BJ (cell line): Measurements from ENCODE around the gene S100A8. TPM values are rescaled to one million over a fixed set of nuclear protein-coding genes. Genes with fewer than 3 reads are reported as not detected.

Source experiments
- CTCF ChIA-PET: fragments of 350-600 bp; formaldehyde crosslinking; extraction: SDS; loops from one replicate; lab custom pipeline; 2021; ENCODE audit warnings: antibody characterized with exemption, inconsistent platforms; lab: Yijun Ruan, JAX
- POLR2A ChIA-PET: fragments of 300-600 bp; sonication (Branson Sonifier 250); formaldehyde crosslinking; extraction: SDS; loops from one replicate; lab custom pipeline; 2021; ENCODE audit warnings: antibody characterized with exemption; lab: Charles Lee
- DNase-seq: peaks from one replicate; pipeline ENCODE4 v3.0.0-alpha.2; 2011; ENCODE audit warnings: low read depth
- H3K27me3 ChIP-seq: 2 replicates; pipeline ENCODE4 v1.6.0; 2011; ENCODE audit warnings: low read length; ENCODE audit not compliant: control insufficient read depth, insufficient read depth
- H3K36me3 ChIP-seq: 2 replicates; pipeline ENCODE4 v1.5.1; 2011; ENCODE audit warnings: low read length; ENCODE audit not compliant: control insufficient read depth, insufficient read depth
- H3K4me3 ChIP-seq: 2 replicates; pipeline ENCODE4 v1.5.1; 2011; ENCODE audit warnings: low read depth, mild to moderate bottlenecking, control low read depth, low read length
- CTCF ChIP-seq: IDR thresholded peaks from 2 replicates; pipeline ENCODE4 v1.5.1; 2011; ENCODE audit warnings: low read depth, mild to moderate bottlenecking, control low read depth, inconsistent platforms, low read length, moderate library complexity; ENCODE audit not compliant: insufficient read depth
- polyA plus RNA-seq: library from polyadenylated mRNA; depleted of rRNA; stranded (reverse); fragments of >200 nt; gene quantifications from 2 replicates; pipeline ENCODE4 v1.2.3, GENCODE V29; 2011

Gene S100A8
- polyA plus RNA-seq, 1 experiment, result not detected

- ChIA-PET CTCF (interaction anchor here (1.1 to 17.9 kb wide), 2 partner anchors 9 to 134 kb away, joined by 8 to 404 read pairs; no protein-coding TSS in a partner anchor), POLR2A (no interaction called here)
- DNase-seq, result no peak
- Histone ChIP-seq H3K27me3 (peaks cover 4% of the 10 kb centered on the region), H3K4me3 (no peak overlapping the region), H3K36me3 (no peaks in the 10 kb centered on the region)
- TF ChIP-seq CTCF, result no peak
Measured at GRCh38 chr1:153361480-153362109, 29.3 kb downstream of the S100A8 start.

- no peak for TF ChIP-seq CTCF
- DNase-seq, result no peak
- ChIA-PET CTCF (interaction anchor here (17.9 kb wide), 1 partner anchor 135 kb away, joined by 404 read pairs; no protein-coding TSS in a partner anchor), POLR2A (no interaction called here)
- H3K4me3 ChIP-seq, result no peak overlapping the region
- peaks cover 4% of the 10 kb centered on the region for H3K27me3 ChIP-seq
- no peaks in the 10 kb centered on the region for H3K36me3 ChIP-seq
Measured at GRCh38 chr1:153360592-153361479, 30.0 kb downstream of the S100A8 start.

GRCh38 chr1:153360190-153360589 is 30.7 kb downstream of the S100A8 start:
- DNase-seq, result no peak
- Histone ChIP-seq H3K36me3 (no peaks in the 10 kb centered on the region), H3K4me3 (no peak overlapping the region), H3K27me3 (peaks cover 2% of the 10 kb centered on the region; the same call in 1 of the 2 replicates)
- ChIA-PET POLR2A (no interaction called here), CTCF (interaction anchor here (17.9 kb wide), 1 partner anchor 136 kb away, joined by 404 read pairs; no protein-coding TSS in a partner anchor)
- no peak for TF ChIP-seq CTCF

- Histone ChIP-seq H3K4me3 (no peak overlapping the region), H3K36me3 (no peaks in the 10 kb centered on the region), H3K27me3 (peaks cover 2% of the 10 kb centered on the region; the same call in 1 of the 2 replicates)
- TF ChIP-seq CTCF, result no peak
- no peak for DNase-seq
- POLR2A ChIA-PET, result no interaction called here
- CTCF ChIA-PET, result interaction anchor here (17.9 kb wide), 1 partner anchor 137 kb away, joined by 404 read pairs; no protein-coding TSS in a partner anchor
Measured at GRCh38 chr1:153359241-153359640, 31.6 kb downstream of the S100A8 start.

- ChIA-PET CTCF (interaction anchor here (17.9 kb wide), 1 partner anchor 137 kb away, joined by 404 read pairs; no protein-coding TSS in a partner anchor), POLR2A (interaction anchor here (0.7 kb wide), 1 partner anchor 241 kb away, joined by 4 read pairs; no protein-coding TSS in a partner anchor)
- no peak for TF ChIP-seq CTCF
- Histone ChIP-seq H3K36me3 (no peaks in the 10 kb centered on the region), H3K4me3 (no peak overlapping the region), H3K27me3 (peaks cover 5% of the 10 kb centered on the region; the same call in 1 of the 2 replicates)
- DNase-seq, result no peak
Measured at GRCh38 chr1:153358691-153358975, 32.2 kb downstream of the S100A8 start.
